OCI-LY3 (cell line): ENCODE results near the gene CUBN.

ENCODE experiments used
- H2AFZ ChIP-seq: fragments of 200-600, 300-600 bp; shearing (Covaris generic); 2 replicates; pipeline ENCODE4 v1.6.0; 2014; ENCODE audit warnings: antibody characterized with exemption, low read depth, low read length
- H3K27ac ChIP-seq: fragments of 200-600, 300-600 bp; sonication (generic); 2 replicates; pipeline ENCODE4 v1.5.1; 2014; ENCODE audit warnings: mild to moderate bottlenecking, low read length, moderate library complexity, mixed read lengths
- H3K27me3 ChIP-seq: fragments of 200-600, 300-600 bp; sonication (generic); 2 replicates; pipeline ENCODE4 v1.6.1; 2014; ENCODE audit warnings: low read depth, low read length, mixed read lengths
- H3K36me3 ChIP-seq: fragments of 200-600, 300-600 bp; sonication (generic); replicated peaks from 2 replicates; pipeline ENCODE3; 2014; ENCODE audit warnings: low read depth, low read length, mixed read lengths
- H3K4me1 ChIP-seq: fragments of 300-600, 200-600 bp; sonication (generic); 2 replicates; pipeline ENCODE4 v1.6.1; 2014; ENCODE audit warnings: low read length, mixed read lengths
- H3K4me2 ChIP-seq: fragments of 200-600, 300-600 bp; sonication (generic); 2 replicates; pipeline ENCODE4 v1.6.1; 2014; ENCODE audit warnings: low read length, mixed read lengths
- H3K4me3 ChIP-seq: fragments of 300-600, 200-600 bp; sonication (generic); 2 replicates; pipeline ENCODE4 v1.5.1; 2014; ENCODE audit warnings: antibody characterized with exemption, mild to moderate bottlenecking, low read length, moderate library complexity
- H3K79me2 ChIP-seq: fragments of 300-600, 200-600 bp; shearing (Covaris generic); 2 replicates; pipeline ENCODE4 v1.6.1; 2014; ENCODE audit warnings: mild to moderate bottlenecking, low read length, mixed read lengths
- H3K9ac ChIP-seq: fragments of 300-600, 200-600 bp; shearing (Covaris generic); 2 replicates; pipeline ENCODE4 v1.6.0; 2014; ENCODE audit warnings: mild to moderate bottlenecking, low read length, moderate library complexity
- H3K9me3 ChIP-seq: fragments of 200-600, 300-600 bp; shearing (Covaris generic); 2 replicates; pipeline ENCODE4 v1.6.1; 2014; ENCODE audit warnings: low read length, mixed read lengths; ENCODE audit not compliant: insufficient read depth
- H4K20me1 ChIP-seq: fragments of 200-600, 300-600 bp; sonication (generic); 2 replicates; pipeline ENCODE4 v1.6.1; 2016; ENCODE audit warnings: low read length, mixed read lengths; ENCODE audit not compliant: insufficient read depth
- CTCF ChIP-seq: fragments of 200-600, 300-600 bp; sonication (generic); IDR thresholded peaks from 2 replicates; pipeline ENCODE4 v1.5.1; 2014; ENCODE audit warnings: antibody characterized with exemption, low read length, low read depth
- EZH2phosphoT487 ChIP-seq: fragments of 200-600 bp; shearing (Covaris generic); IDR thresholded peaks from 2 replicates; pipeline ENCODE4 v1.6.1; 2018; ENCODE audit warnings: antibody characterized with exemption, mixed run types, low read depth

The CUBN gene

DNA sequence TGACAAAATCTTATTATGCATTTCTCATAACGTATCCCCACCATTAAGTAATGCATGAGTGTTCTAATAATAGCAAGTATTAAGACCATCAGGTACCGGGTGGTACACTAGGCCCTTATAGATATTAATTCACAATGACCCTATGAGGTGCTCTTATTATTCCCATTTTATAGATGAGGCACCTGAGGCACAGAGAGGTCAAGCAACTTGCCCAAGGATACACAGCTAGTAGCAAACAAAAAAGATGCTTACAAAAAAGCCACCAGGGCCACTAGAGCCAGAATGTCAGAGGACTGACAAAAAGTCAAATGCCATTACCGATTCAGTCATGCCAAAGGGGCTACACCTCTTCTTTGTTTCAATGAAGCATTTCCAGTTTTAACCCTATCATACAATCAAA, 318.3 kb downstream of the CUBN start:
- Histone ChIP-seq H2AFZ (no peak overlapping the region), H3K9ac (no peak overlapping the region), H3K27me3 (no peaks in the 10 kb centered on the region), H3K36me3 (no peaks in the 10 kb centered on the region), H3K9me3 (no peaks in the 10 kb centered on the region), H3K27ac (no peak overlapping the region), H3K4me1 (peaks cover 2% of the 10 kb centered on the region; the same call in 1 of the 2 replicates), H3K4me3 (no peak overlapping the region), H3K4me2 (no peak overlapping the region), H3K79me2 (0 out of 2 replicates have a peak, but pooled peaks cover 2% of the 10 kb centered on the region), H4K20me1 (no peaks in the 10 kb centered on the region)
- TF ChIP-seq CTCF (no peak), EZH2phosphoT487 (no peak)

DNA sequence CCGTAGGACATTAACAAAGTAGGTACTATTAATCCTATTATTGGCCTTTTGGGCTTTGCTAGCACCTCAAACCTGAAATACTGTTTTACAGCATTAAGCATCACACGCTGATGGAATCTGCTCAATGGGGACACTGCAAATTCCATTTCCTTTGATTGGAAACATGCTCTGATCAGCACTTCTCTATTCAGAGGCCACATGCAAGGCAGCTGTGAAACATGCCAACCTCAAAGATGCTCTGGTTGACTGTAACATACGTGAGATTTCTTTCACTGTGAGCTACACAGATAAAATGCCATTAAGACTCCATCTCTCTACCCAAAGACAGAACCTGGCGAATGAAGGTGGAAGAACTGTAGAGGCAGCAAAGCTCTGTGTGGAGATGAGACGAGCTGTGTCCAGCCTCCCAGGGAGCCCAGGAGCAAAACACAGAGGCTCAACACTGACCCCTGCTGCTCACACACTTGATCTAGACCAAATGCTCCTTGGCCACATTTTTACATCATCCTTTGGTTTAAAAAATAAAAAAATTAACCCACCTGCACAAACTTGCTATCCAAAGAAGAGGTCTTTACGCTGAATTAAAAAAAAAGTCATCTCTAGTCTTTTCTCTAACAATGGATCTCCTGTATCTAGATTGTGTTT, 320.4 kb downstream of the CUBN start:
- no peaks in the 10 kb centered on the region for H3K36me3 ChIP-seq
- no peak overlapping the region for H3K9ac ChIP-seq
- H4K20me1 ChIP-seq, result no peaks in the 10 kb centered on the region
- no peaks in the 10 kb centered on the region for H3K79me2 ChIP-seq
- H3K9me3 ChIP-seq, result no peaks in the 10 kb centered on the region
- no peaks in the 10 kb centered on the region for H3K27me3 ChIP-seq
- TF ChIP-seq CTCF, result peak; percentile 52
- TF ChIP-seq EZH2phosphoT487, result no peak
- H3K4me3 ChIP-seq, result no peak overlapping the region
- no peak overlapping the region for H3K4me2 ChIP-seq
- no peak overlapping the region for H3K27ac ChIP-seq
- H3K4me1 ChIP-seq, result no peaks in the 10 kb centered on the region
- no peak overlapping the region for H2AFZ ChIP-seq

- Histone ChIP-seq H4K20me1 (no peaks in the 10 kb centered on the region), H3K4me2 (no peak overlapping the region), H3K79me2 (no peaks in the 10 kb centered on the region), H3K4me1 (no peaks in the 10 kb centered on the region), H3K27me3 (no peaks in the 10 kb centered on the region), H3K36me3 (no peaks in the 10 kb centered on the region), H2AFZ (no peak overlapping the region), H3K9me3 (no peaks in the 10 kb centered on the region), H3K27ac (no peak overlapping the region), H3K9ac (no peak overlapping the region), H3K4me3 (no peak overlapping the region)
- TF ChIP-seq EZH2phosphoT487, result no peak
- TF ChIP-seq CTCF, result no peak
These were observed 325.5 kb downstream of the CUBN start for GRCh38 chr10:16804123-16804522.

DNA sequence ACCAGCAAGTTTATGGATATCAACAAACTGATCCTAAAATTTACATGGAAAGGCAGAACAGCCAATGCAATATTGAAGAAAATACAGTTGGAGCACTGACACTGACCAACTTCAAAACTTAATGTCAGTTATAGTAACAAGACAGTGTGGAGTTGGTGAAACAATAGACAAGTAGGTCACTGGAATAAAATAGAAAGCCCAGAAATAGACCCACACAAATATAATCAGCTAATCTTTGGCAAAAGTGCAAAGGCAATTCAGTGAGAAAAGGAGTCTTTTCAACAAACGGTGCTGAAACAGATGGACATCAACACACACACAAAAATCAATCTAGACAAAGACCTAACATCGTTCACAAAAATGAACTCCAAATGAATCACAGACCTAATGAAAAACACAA, 326.1 kb downstream of the CUBN start:
- no peak for TF ChIP-seq EZH2phosphoT487
- no peak for TF ChIP-seq CTCF
- Histone ChIP-seq H3K79me2 (no peaks in the 10 kb centered on the region), H3K27me3 (no peaks in the 10 kb centered on the region), H3K27ac (no peak overlapping the region), H3K9ac (no peak overlapping the region), H3K4me3 (no peak overlapping the region), H3K4me1 (no peaks in the 10 kb centered on the region), H3K9me3 (no peaks in the 10 kb centered on the region), H2AFZ (no peak overlapping the region), H3K4me2 (no peak overlapping the region), H4K20me1 (no peaks in the 10 kb centered on the region), H3K36me3 (no peaks in the 10 kb centered on the region)
